ENCODE results near the gene HACD1.
A peak's percentile ranks its signal among the peaks of the same experiment; 100 is the strongest.
"Not testable (repeated sequence)": the region's sequence is repeated elsewhere in the genome, so short reads cannot be mapped to it uniquely, and the experiment has no call there.

Gene HACD1

GRCh38 chr10:17609523-17610079, 7.6 kb downstream of the HACD1 start:
- no peaks in the 10 kb centered on the region for H3K9me3 ChIP-seq (ENCODE audit: control insufficient read depth in 1 of 2, low read length in 2 of 2)
- no peak overlapping the region for H3K9ac ChIP-seq (ENCODE audit: low read depth in 1 of 2, low read length in 2 of 2)
- no peak overlapping the region for H3K27ac ChIP-seq (ENCODE audit: low read depth, low read length)
- H3K4me3 ChIP-seq (ENCODE audit: low read depth in 1 of 2, low read length in 2 of 2): no peak overlapping the region
- no peaks in the 10 kb centered on the region for H3K36me3 ChIP-seq (ENCODE audit: control insufficient read depth in 1 of 2, insufficient read depth in 2 of 2, low read length in 2 of 2)
- no peaks in the 10 kb centered on the region for H3K4me1 ChIP-seq (ENCODE audit: control insufficient read depth in 1 of 2, insufficient read depth in 2 of 2, low read length in 2 of 2)
- no peaks in the 10 kb centered on the region for H3K27me3 ChIP-seq (ENCODE audit: control insufficient read depth in 1 of 2, insufficient read depth in 2 of 2, low read length in 2 of 2)

- Histone ChIP-seq H3K4me1 (ENCODE audit: control insufficient read depth in 1 of 2, insufficient read depth in 2 of 2, low read length in 2 of 2) (no peaks in the 10 kb centered on the region), H3K9me3 (ENCODE audit: control insufficient read depth in 1 of 2, low read length in 2 of 2) (no peaks in the 10 kb centered on the region), H3K27me3 (ENCODE audit: control insufficient read depth in 1 of 2, insufficient read depth in 2 of 2, low read length in 2 of 2) (no peaks in the 10 kb centered on the region), H3K9ac (ENCODE audit: low read depth in 1 of 2, low read length in 2 of 2) (peak overlapping the region in 1 of 2 donors; percentile 18), H3K4me3 (ENCODE audit: low read depth in 1 of 2, low read length in 2 of 2) (no peak overlapping the region), H3K36me3 (ENCODE audit: control insufficient read depth in 1 of 2, insufficient read depth in 2 of 2, low read length in 2 of 2) (no peaks in the 10 kb centered on the region), H3K27ac (ENCODE audit: low read depth, low read length) (no peak overlapping the region)
Observed at GRCh38 chr10:17607603-17608332, 9.4 kb downstream of the HACD1 start.

GRCh38 chr10:17607060-17607459, 10.1 kb downstream of the HACD1 start:
- peak overlapping the region in 1 of 2 donors; percentile 18 for H3K9ac ChIP-seq (ENCODE audit: low read depth in 1 of 2, low read length in 2 of 2)
- H3K27me3 ChIP-seq (ENCODE audit: control insufficient read depth in 1 of 2, insufficient read depth in 2 of 2, low read length in 2 of 2): no peaks in the 10 kb centered on the region

GRCh38 chr10:17606547-17607040, 10.6 kb downstream of the HACD1 start:
- Histone ChIP-seq H3K27ac (ENCODE audit: low read depth, low read length) (no peak overlapping the region), H3K4me1 (ENCODE audit: control insufficient read depth in 1 of 2, insufficient read depth in 2 of 2, low read length in 2 of 2) (no peaks in the 10 kb centered on the region), H3K27me3 (ENCODE audit: control insufficient read depth in 1 of 2, insufficient read depth in 2 of 2, low read length in 2 of 2) (no peaks in the 10 kb centered on the region), H3K4me3 (ENCODE audit: low read depth in 1 of 2, low read length in 2 of 2) (no peak overlapping the region), H3K9ac (ENCODE audit: low read depth in 1 of 2, low read length in 2 of 2) (no peak overlapping the region), H3K36me3 (ENCODE audit: control insufficient read depth in 1 of 2, insufficient read depth in 2 of 2, low read length in 2 of 2) (no peaks in the 10 kb centered on the region), H3K9me3 (ENCODE audit: control insufficient read depth in 1 of 2, low read length in 2 of 2) (no peaks in the 10 kb centered on the region)

More at GRCh38 chr10:17607060-17607459, 10.1 kb downstream of the HACD1 start:
- Histone ChIP-seq H3K4me1 (ENCODE audit: control insufficient read depth in 1 of 2, insufficient read depth in 2 of 2, low read length in 2 of 2) (no peaks in the 10 kb centered on the region), H3K27ac (ENCODE audit: low read depth, low read length) (no peak overlapping the region), H3K9me3 (ENCODE audit: control insufficient read depth in 1 of 2, low read length in 2 of 2) (no peaks in the 10 kb centered on the region), H3K36me3 (ENCODE audit: control insufficient read depth in 1 of 2, insufficient read depth in 2 of 2, low read length in 2 of 2) (no peaks in the 10 kb centered on the region), H3K4me3 (ENCODE audit: low read depth in 1 of 2, low read length in 2 of 2) (no peak overlapping the region)

- Histone ChIP-seq H3K27ac (ENCODE audit: low read depth, low read length) (no peak overlapping the region), H3K4me1 (ENCODE audit: control insufficient read depth in 1 of 2, insufficient read depth in 2 of 2, low read length in 2 of 2) (no peaks in the 10 kb centered on the region), H3K36me3 (ENCODE audit: control insufficient read depth in 1 of 2, insufficient read depth in 2 of 2, low read length in 2 of 2) (no peaks in the 10 kb centered on the region), H3K4me3 (ENCODE audit: low read depth in 1 of 2, low read length in 2 of 2) (no peak overlapping the region), H3K9ac (ENCODE audit: low read depth in 1 of 2, low read length in 2 of 2) (no peak overlapping the region), H3K9me3 (ENCODE audit: control insufficient read depth in 1 of 2, low read length in 2 of 2) (no peaks in the 10 kb centered on the region), H3K27me3 (ENCODE audit: control insufficient read depth in 1 of 2, insufficient read depth in 2 of 2, low read length in 2 of 2) (no peaks in the 10 kb centered on the region)
Observed at GRCh38 chr10:17605936-17606335, 11.2 kb downstream of the HACD1 start.

DNA sequence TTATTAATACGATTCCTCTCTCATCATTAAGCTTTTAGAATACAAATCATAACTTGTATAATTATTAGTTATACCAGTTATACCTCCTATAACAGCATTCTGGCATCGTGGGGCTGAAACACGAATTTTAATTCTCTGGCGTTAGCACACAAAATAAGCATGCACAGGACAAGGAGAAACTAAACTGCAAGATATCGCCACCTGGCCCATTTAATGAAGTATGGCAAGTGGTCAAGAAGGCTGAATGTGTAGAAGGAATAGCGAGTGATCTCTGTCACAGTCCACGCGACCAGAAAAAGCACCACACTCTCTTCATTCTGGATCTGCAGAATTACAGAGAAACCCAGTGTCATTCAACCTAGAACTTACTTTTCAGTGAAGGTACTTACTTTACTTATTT, 18.1 kb downstream of the HACD1 start:
- Histone ChIP-seq H3K4me3 (ENCODE audit: low read depth in 1 of 2, low read length in 2 of 2) (no peak overlapping the region), H3K27ac (ENCODE audit: low read depth, low read length) (no peak overlapping the region), H3K9me3 (ENCODE audit: control insufficient read depth in 1 of 2, low read length in 2 of 2) (no peaks in the 10 kb centered on the region), H3K36me3 (ENCODE audit: control insufficient read depth in 1 of 2, insufficient read depth in 2 of 2, low read length in 2 of 2) (no peaks in the 10 kb centered on the region), H3K4me1 (ENCODE audit: control insufficient read depth in 1 of 2, insufficient read depth in 2 of 2, low read length in 2 of 2) (no peaks in the 10 kb centered on the region), H3K9ac (ENCODE audit: low read depth in 1 of 2, low read length in 2 of 2) (no peak overlapping the region), H3K27me3 (ENCODE audit: control insufficient read depth in 1 of 2, insufficient read depth in 2 of 2, low read length in 2 of 2) (no peaks in the 10 kb centered on the region)

DNA sequence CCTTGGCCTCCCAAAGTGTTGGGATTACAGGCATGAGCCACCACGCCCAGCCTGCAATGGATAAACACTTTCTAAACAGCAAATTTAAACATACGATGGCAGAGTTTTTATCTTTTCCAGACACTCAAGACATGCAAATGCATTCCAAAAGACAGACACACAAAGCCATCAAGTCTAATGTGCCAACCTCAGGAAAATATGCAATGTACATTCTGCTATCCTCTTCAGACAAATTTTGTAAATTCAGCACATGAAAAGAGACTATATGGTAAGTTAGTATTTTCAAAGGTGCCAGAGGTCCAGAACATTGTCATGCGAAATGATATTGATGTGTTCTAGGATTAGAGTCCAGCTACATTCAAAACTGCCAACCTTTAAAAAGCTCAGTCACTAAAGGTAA, 19.8 kb downstream of the HACD1 start:
- no peak overlapping the region for H3K4me3 ChIP-seq (ENCODE audit: low read depth in 1 of 2, low read length in 2 of 2)
- no peak overlapping the region for H3K27ac ChIP-seq (ENCODE audit: low read depth, low read length)
- H3K9me3 ChIP-seq (ENCODE audit: control insufficient read depth in 1 of 2, low read length in 2 of 2): no peaks in the 10 kb centered on the region
- no peaks in the 10 kb centered on the region for H3K36me3 ChIP-seq (ENCODE audit: control insufficient read depth in 1 of 2, insufficient read depth in 2 of 2, low read length in 2 of 2)
- H3K27me3 ChIP-seq (ENCODE audit: control insufficient read depth in 1 of 2, insufficient read depth in 2 of 2, low read length in 2 of 2): no peaks in the 10 kb centered on the region
- H3K9ac ChIP-seq (ENCODE audit: low read depth in 1 of 2, low read length in 2 of 2): no peak overlapping the region
- H3K4me1 ChIP-seq (ENCODE audit: control insufficient read depth in 1 of 2, insufficient read depth in 2 of 2, low read length in 2 of 2): no peaks in the 10 kb centered on the region

DNA sequence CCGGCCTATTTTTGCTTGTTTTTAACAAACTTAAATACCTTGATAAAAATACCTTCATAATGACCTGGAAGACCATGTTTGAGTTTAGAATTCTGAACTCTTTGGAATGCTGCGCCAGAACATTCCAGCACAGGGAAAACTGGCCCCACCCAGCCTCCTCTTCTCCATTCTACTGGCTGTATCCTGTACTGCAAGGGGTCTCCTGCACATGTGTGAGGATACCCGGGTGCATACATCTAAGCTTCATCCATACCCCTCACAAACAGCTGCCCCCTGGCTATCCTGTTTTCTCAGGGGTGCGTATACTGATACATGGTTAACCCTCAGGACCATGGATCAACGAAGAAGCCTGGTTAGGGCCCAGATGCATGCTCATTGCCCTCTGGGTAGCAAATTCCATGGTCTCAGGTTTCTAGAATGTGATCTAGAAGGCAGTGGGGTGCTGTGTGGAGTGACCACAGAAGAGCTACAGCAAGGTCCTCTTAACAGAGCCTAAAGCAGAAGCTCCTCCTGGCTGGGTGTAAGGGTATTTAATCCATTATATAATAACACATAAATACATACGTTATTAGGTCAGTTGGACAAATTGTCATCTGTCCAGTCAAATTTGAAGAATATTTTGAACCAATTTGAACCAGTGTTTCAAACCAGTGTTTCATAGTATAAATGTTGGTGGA, 26.1 kb downstream of the HACD1 start:
- Histone ChIP-seq H3K4me3 (ENCODE audit: low read depth in 1 of 2, low read length in 2 of 2) (no peak overlapping the region), H3K9me3 (ENCODE audit: control insufficient read depth in 1 of 2, low read length in 2 of 2) (no peaks in the 10 kb centered on the region), H3K36me3 (ENCODE audit: control insufficient read depth in 1 of 2, insufficient read depth in 2 of 2, low read length in 2 of 2) (no peaks in the 10 kb centered on the region), H3K27me3 (ENCODE audit: control insufficient read depth in 1 of 2, insufficient read depth in 2 of 2, low read length in 2 of 2) (no peaks in the 10 kb centered on the region), H3K4me1 (ENCODE audit: control insufficient read depth in 1 of 2, insufficient read depth in 2 of 2, low read length in 2 of 2) (no peaks in the 10 kb centered on the region), H3K9ac (ENCODE audit: low read depth in 1 of 2, low read length in 2 of 2) (no peak overlapping the region), H3K27ac (ENCODE audit: low read depth, low read length) (no peak overlapping the region)

- H3K27me3 ChIP-seq (ENCODE audit: control insufficient read depth in 1 of 2, insufficient read depth in 2 of 2, low read length in 2 of 2); H3K36me3 ChIP-seq (ENCODE audit: control insufficient read depth in 1 of 2, insufficient read depth in 2 of 2, low read length in 2 of 2): not testable (repeated sequence)
Observed at GRCh38 chr10:17589316-17589715, 27.9 kb downstream of the HACD1 start.

GRCh38 chr10:17588420-17588819, 28.8 kb downstream of the HACD1 start:
- no peak overlapping the region for H3K4me3 ChIP-seq (ENCODE audit: low read depth in 1 of 2, low read length in 2 of 2)
- no peaks in the 10 kb centered on the region for H3K36me3 ChIP-seq (ENCODE audit: control insufficient read depth in 1 of 2, insufficient read depth in 2 of 2, low read length in 2 of 2)
- H3K9me3 ChIP-seq (ENCODE audit: control insufficient read depth in 1 of 2, low read length in 2 of 2): no peaks in the 10 kb centered on the region

More at GRCh38 chr10:17589316-17589715, 27.9 kb downstream of the HACD1 start:
- H3K27ac ChIP-seq (ENCODE audit: low read depth, low read length); H3K4me1 ChIP-seq (ENCODE audit: control insufficient read depth in 1 of 2, insufficient read depth in 2 of 2, low read length in 2 of 2); H3K9me3 ChIP-seq (ENCODE audit: control insufficient read depth in 1 of 2, low read length in 2 of 2); H3K9ac ChIP-seq (ENCODE audit: low read depth in 1 of 2, low read length in 2 of 2); H3K4me3 ChIP-seq (ENCODE audit: low read depth in 1 of 2, low read length in 2 of 2): not testable (repeated sequence)

More at GRCh38 chr10:17588420-17588819, 28.8 kb downstream of the HACD1 start:
- H3K27me3 ChIP-seq (ENCODE audit: control insufficient read depth in 1 of 2, insufficient read depth in 2 of 2, low read length in 2 of 2): no peaks in the 10 kb centered on the region
- no peaks in the 10 kb centered on the region for H3K4me1 ChIP-seq (ENCODE audit: control insufficient read depth in 1 of 2, insufficient read depth in 2 of 2, low read length in 2 of 2)
- no peak overlapping the region for H3K27ac ChIP-seq (ENCODE audit: low read depth, low read length)
- no peak overlapping the region for H3K9ac ChIP-seq (ENCODE audit: low read depth in 1 of 2, low read length in 2 of 2)
